Measurements from ENCODE around the gene PIGBOS1.
"Not testable (repeated sequence)": the region's sequence is repeated elsewhere in the genome, so short reads cannot be mapped to it uniquely, and the experiment has no call there.

Gene PIGBOS1

GRCh38 chr15:55290528-55291057 is 28.3 kb downstream of the PIGBOS1 start:
- DNase-seq = peak; percentile 78

GRCh38 chr15:55289746-55290527 is 29.0 kb downstream of the PIGBOS1 start, which contains the start of gene RAB27A:
Gene RAB27A (minus strand): TSS chr15:55289813. CDS start chr15:55234934, 54,879 bp downstream.
- peak; percentile 68 for DNase-seq

- DNase-seq = peak; percentile 22
Measured at GRCh38 chr15:55289011-55289745, 29.7 kb downstream of the PIGBOS1 start.

- DNase-seq = no peak
Measured at GRCh38 chr15:55288006-55288717, 30.8 kb downstream of the PIGBOS1 start.

- not testable (repeated sequence) for DNase-seq
Measured at GRCh38 chr15:55286442-55287189, 32.3 kb downstream of the PIGBOS1 start.

- DNase-seq = no peak
Measured at GRCh38 chr15:55284426-55284825, 34.5 kb downstream of the PIGBOS1 start.

GRCh38 chr15:55283379-55284147 is 35.4 kb downstream of the PIGBOS1 start:
- DNase-seq = no peak

- no peak for DNase-seq
Measured at GRCh38 chr15:55282284-55282833, 36.6 kb downstream of the PIGBOS1 start.

GRCh38 chr15:55281517-55282228 is 37.2 kb downstream of the PIGBOS1 start:
- DNase-seq = no peak

- not testable (repeated sequence) for DNase-seq
Measured at GRCh38 chr15:55280589-55280988, 38.3 kb downstream of the PIGBOS1 start.

GRCh38 chr15:55279746-55280351 is 39.1 kb downstream of the PIGBOS1 start:
- peak; percentile 41 for DNase-seq

GRCh38 chr15:55279100-55279745 is 39.7 kb downstream of the PIGBOS1 start:
- DNase-seq = no peak

GRCh38 chr15:55277715-55278114 is 41.2 kb downstream of the PIGBOS1 start:
- no peak for DNase-seq

- DNase-seq = peak; percentile 31
Measured at GRCh38 chr15:55277116-55277564, 41.8 kb downstream of the PIGBOS1 start.

GRCh38 chr15:55276324-55276723 is 42.6 kb downstream of the PIGBOS1 start:
- no peak for DNase-seq

GRCh38 chr15:55270291-55270690 is 48.6 kb downstream of the PIGBOS1 start:
- DNase-seq = no peak

GRCh38 chr15:55268176-55268695 is 50.7 kb downstream of the PIGBOS1 start:
- DNase-seq = no peak

GRCh38 chr15:55267401-55268175 is 51.3 kb downstream of the PIGBOS1 start:
- DNase-seq = peak; percentile 66

Measured in T-helper 9 cell (primary cell).